OCI-M2 (cell line): ENCODE results near the gene PRAMEF15.
"Not testable (repeated sequence)": the region's sequence is repeated elsewhere in the genome, so short reads cannot be mapped to it uniquely, and the experiment has no call there.

Experiments used
- DNase-seq: peaks from one replicate; lab custom pipeline; 2025; ENCODE audit not compliant: unreplicated experiment; lab: John Stamatoyannopoulos, UW

PRAMEF15 gene

GRCh38 chr1:13315281-13315680 lies at the start of gene PRAMEF15:
Gene PRAMEF15 (plus strand): TSS chr1:13315581. CDS start chr1:13318408, 2,827 bp downstream.
- not testable (repeated sequence) for DNase-seq

GRCh38 chr1:13277016-13277415 lies 38.4 kb upstream of the PRAMEF15 start:
- DNase-seq: not testable (repeated sequence)

- not testable (repeated sequence) for DNase-seq
These were observed 35.8 kb upstream of the PRAMEF15 start for GRCh38 chr1:13279617-13280016.

- DNase-seq: not testable (repeated sequence)
These were observed 30.3 kb upstream of the PRAMEF15 start, which contains the start of gene PRAMEF8 for GRCh38 chr1:13285037-13285436. Gene PRAMEF8 (minus strand): TSS chr1:13285137. CDS start chr1:13284091, 1,046 bp downstream.

- DNase-seq: not testable (repeated sequence)
These were observed 26.4 kb upstream of the PRAMEF15 start for GRCh38 chr1:13289030-13289429.

DNA sequence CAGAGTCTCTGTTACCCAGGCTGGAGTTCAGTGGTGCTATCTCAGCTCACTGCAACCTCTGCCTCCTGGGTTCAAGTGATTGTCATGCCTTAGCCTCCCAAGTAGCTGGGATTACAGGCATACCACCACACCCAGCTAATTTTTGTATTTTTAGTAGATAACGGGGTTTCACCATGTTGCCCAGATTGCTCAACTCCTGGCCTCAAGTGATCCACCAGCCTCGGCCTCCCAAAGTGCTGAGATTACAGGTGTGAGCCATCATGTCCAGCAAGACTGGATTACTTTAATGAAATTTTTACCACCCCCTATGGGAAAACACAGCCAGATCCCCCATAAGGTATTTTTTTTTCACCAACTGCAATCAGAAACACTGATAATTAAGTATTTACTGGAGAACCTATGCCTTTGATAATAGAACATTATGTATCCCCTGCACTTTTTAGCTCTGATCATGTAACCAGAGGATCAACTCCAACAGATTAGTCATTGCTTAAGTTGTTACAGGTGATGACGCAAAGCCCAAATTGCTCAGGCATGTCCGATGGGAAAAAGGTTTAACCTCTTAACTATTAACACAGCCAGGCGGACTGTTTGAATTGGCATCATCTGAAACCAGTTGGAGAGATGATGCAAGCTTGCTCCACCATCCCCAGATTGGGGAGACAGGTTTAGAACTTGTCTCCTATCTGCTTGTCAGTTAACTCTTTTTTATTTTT lies 18.0 kb upstream of the PRAMEF15 start:
- not testable (repeated sequence) for DNase-seq

- DNase-seq: not testable (repeated sequence)
These were observed 16.7 kb upstream of the PRAMEF15 start for GRCh38 chr1:13298699-13299098.

DNA sequence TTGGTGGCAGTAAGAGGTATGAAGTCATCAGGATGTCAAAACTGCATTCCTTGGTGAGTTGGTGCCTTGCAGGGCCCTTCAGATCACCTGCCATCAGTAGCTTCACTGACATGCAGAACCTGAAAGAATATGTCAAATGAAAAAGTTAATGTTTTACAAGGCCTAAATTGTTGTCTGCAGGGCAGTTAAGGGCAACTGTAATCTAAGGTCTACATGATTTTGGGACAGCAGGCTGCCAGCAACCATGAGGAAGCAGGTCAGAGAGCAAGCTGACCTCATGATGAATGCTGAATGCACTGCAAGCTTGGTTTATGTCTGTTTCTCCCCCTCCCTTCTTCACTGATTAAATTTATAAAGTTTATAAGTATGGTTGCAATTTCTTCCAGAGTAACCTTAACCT lies 13.2 kb upstream of the PRAMEF15 start:
- not testable (repeated sequence) for DNase-seq

DNA sequence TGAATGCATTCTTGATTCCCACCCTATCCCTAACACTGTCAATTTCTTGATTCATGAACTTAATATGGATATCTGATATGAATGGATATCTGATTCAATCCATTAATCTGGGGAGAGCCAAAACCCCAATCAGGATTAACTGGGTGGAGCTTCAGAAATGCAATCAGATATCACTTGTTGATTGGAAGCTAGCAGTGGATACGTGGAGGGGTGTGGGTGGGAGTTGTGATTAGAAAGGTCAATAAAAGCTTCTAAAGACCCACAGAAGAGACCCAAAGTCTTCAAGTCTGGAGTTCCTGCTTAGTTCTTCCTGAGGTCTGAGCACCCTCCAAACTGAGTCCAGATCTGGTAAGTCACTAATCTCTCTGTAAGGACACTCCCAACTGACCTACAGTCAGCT lies 12.1 kb upstream of the PRAMEF15 start, which contains the start of gene PRAMEF33:
Gene PRAMEF33, plus strand, starts transcription at position 301 of the 400 bp plus-strand sequence. CDS start 2,416 bp downstream, outside the sequence.
- not testable (repeated sequence) for DNase-seq

DNA sequence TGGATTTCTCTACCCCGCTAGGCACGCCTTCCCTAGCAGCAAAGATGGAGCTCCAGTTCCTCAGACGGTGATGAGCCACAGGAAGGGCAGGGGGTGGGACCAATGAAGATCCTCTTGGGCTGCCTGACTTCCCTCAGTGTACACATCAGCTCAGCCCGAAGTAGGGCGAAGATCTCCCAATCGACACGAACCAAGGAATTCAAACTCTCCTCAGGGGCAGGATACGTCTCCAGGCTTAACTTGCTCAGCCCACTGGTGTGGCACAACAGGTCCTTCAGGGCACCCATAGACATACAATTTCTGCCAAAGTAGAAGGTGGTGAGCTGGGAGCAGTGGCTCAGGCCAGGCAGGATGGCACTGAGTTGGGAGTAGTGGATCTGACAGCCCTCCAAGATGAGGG lies 27.1 kb downstream of the PRAMEF15 start:
- not testable (repeated sequence) for DNase-seq

DNA sequence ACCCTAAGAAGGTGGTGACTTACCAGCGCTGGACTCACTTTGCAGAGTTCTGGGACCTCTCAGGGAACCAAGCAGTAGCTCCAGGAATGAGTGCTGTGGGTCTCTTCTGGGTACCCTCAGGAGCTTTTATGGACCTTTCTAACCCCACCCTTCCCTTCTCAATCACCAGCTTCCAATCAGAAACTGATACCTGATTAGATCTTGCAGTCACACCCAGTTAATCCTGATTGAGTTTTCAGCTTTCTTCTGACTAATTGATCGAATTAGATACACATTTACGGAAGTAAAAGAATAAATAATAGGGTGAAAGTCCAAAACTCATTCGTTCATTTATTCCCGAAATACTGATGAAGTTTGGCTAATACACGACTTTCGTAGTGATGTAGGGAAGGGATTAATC lies 31.7 kb downstream of the PRAMEF15 start, which contains the start of gene PRAMEF14:
Gene PRAMEF14, minus strand, starts transcription at position 101 of the 400 bp plus-strand sequence. CDS start 1,820 bp downstream, outside the sequence.
- not testable (repeated sequence) for DNase-seq

DNA sequence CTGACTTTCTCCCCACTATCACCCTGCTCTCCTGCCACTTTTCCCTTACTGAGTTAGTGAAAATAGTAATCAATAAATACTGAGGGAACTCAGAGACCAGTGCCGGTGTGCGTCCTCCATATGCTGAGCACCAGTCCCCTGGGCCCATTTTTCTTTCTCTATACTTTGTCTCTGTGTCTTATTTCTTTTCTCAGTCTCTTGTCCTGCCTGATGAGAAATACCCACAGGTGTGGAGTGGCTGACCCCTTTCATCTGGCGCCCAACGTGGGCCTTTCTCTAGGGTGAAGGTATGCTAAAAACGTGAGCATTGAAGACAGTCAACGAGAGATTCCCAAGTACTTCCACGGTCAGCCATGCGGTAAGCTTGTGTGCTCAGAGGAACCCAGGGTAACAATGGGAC lies 38.1 kb downstream of the PRAMEF15 start:
- DNase-seq: not testable (repeated sequence)

DNA sequence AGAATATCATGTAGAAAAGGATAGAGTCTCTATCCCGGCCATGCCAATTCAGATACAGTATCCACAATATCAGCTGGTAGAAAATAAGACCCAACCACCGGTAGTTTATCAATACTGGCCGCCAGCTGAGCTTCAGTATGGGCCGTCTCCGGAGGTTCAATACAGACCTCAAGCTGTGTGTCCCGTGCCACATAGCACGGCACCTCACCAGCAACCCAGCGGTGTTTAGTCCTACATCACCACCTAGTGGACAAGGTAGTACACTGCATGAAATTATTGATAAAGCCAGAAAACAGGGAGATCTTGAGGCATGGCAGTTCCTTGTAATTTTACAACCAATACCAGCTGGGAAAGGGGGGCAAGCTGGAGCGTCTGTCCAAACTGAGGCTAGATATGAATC lies 39.1 kb downstream of the PRAMEF15 start:
- DNase-seq: not testable (repeated sequence)

GRCh38 chr1:13356774-13357173 lies 41.4 kb downstream of the PRAMEF15 start:
- not testable (repeated sequence) for DNase-seq

GRCh38 chr1:13362364-13362763 lies 47.0 kb downstream of the PRAMEF15 start:
- not testable (repeated sequence) for DNase-seq

GRCh38 chr1:13364928-13365327 lies 49.5 kb downstream of the PRAMEF15 start:
- not testable (repeated sequence) for DNase-seq

- not testable (repeated sequence) for DNase-seq
These were observed 51.2 kb downstream of the PRAMEF15 start for GRCh38 chr1:13366536-13366935.

DNA sequence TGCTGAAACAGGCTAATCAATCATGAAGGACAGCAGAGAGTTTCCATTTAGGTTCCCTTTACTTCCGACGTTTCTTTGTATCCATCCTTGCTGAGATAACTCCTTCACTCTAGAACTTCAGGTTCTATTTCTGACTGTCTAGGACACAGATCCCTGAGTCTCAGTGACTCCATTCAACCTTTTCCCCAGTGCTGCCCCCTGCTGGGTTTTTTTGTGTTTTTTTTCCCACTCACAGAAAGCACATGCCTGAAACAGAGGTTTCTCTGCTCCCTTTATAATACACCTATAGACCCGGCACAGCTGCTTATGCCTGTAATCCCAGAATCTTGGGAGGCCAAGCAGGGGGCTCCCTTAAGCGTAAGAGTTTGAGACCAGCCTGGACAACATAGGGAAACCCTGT lies 53.2 kb downstream of the PRAMEF15 start:
- DNase-seq: not testable (repeated sequence)
